A549 (cell line): ENCODE results near the gene LAMTOR5. TPM values are rescaled to one million over a fixed set of nuclear protein-coding genes. Genes with fewer than 3 reads are reported as not detected.

Experiments
- ATAC-seq, 2 experiments: fragments of 200-7000 bp in 1 of 2; fragments of >200 bp in 1 of 2; cut with Nextera tagmentation in 1 of 2; cut with Tn5 transposase in 1 of 2; 3 replicates each; pipeline versions ENCODE4 v1.8.0 to v1.9.1; 2018 to 2020; ENCODE audit warnings: mild to moderate bottlenecking in 1 of 2, moderate library complexity in 1 of 2
- CTCF ChIA-PET: fragments of 300-600 bp; sonication (Branson Sonifier 250); formaldehyde crosslinking; extraction: SDS; loops from one replicate; lab custom pipeline; 2021; ENCODE audit warnings: antibody characterized with exemption, inconsistent platforms; lab: Yijun Ruan, JAX
- POLR2A ChIA-PET: fragments of 350-600 bp; formaldehyde crosslinking; extraction: SDS; loops from one replicate; lab custom pipeline; 2021; ENCODE audit warnings: antibody characterized with exemption, inconsistent platforms; lab: Yijun Ruan, JAX
- DNase-seq, 2 experiments: peaks; one replicate each; pipeline versions ENCODE4 v3.0.0 to v3.0.0-alpha.2; 2011 to 2016; ENCODE audit warnings: low read depth in 1 of 2, low spot score in 1 of 2
- FAIRE-seq: peaks from 2 replicates; lab custom pipeline; 2011; peaks lifted over from hg19 to GRCh38; lab: Jason Lieb, UNC
- H3K27ac ChIP-seq, 2 experiments: fragments of >200 bp; sonication (Bioruptor Twin); formaldehyde crosslinking; 3 replicates each; pipeline ENCODE4 v1.5.1; 2016 to 2017
- H3K4me1 ChIP-seq: fragments of >200 bp; sonication (Bioruptor Twin); formaldehyde crosslinking; 3 replicates; pipeline ENCODE4 v1.6.1; 2016
- H3K4me2 ChIP-seq: fragments of >200 bp; sonication (Bioruptor Twin); formaldehyde crosslinking; 3 replicates; pipeline ENCODE4 v1.6.1; 2016
- H3K4me3 ChIP-seq: fragments of >200 bp; sonication (Bioruptor Twin); formaldehyde crosslinking; 3 replicates; pipeline ENCODE4 v1.5.1; 2016
- H3K9me3 ChIP-seq: fragments of >200 bp; sonication (Bioruptor Twin); formaldehyde crosslinking; 3 replicates; pipeline ENCODE4 v1.6.1; 2016
- ATOH8 ChIP-seq: fragments of 250-450 bp; sonication (Bioruptor Pico); IDR thresholded peaks from 2 replicates; pipeline ENCODE4 v1.5.0; 2020; ENCODE audit warnings: low read depth, mild to moderate bottlenecking, moderate library complexity
- BCL3 ChIP-seq: fragments of >200 bp; sonication (Bioruptor Twin); formaldehyde crosslinking; IDR thresholded peaks from 3 replicates; pipeline ENCODE4 v1.6.1; 2016
- CHD2 ChIP-seq: fragments of 150-350 bp; IDR thresholded peaks from 2 replicates; pipeline ENCODE4 v1.6.1; 2014; ENCODE audit warnings: low read length; ENCODE audit not compliant: partially characterized antibody
- EHF ChIP-seq: fragments of 250-450 bp; sonication (Bioruptor Pico); IDR thresholded peaks from 2 replicates; pipeline ENCODE4 v1.5.0; 2020; ENCODE audit warnings: mild to moderate bottlenecking
- EHMT2 ChIP-seq: fragments of 200-600 bp; sonication (generic); IDR thresholded peaks from 2 replicates; pipeline ENCODE4 v1.6.1; 2016; ENCODE audit warnings: antibody characterized with exemption, low read depth, mild to moderate bottlenecking, moderate library complexity
- EP300 ChIP-seq, 2 experiments: fragments of >200 bp; sonication (Bioruptor Twin); formaldehyde crosslinking; IDR thresholded peaks; 2 replicates in 1 of 2; 3 replicates in 1 of 2; pipeline ENCODE4 v1.6.1; 2016 to 2017
- ESRRA ChIP-seq: fragments of 150-350 bp; IDR thresholded peaks from 2 replicates; pipeline ENCODE4 v1.6.1; 2014; ENCODE audit warnings: mild to moderate bottlenecking, low read length, borderline replicate concordance
- GATA3 ChIP-seq: IDR thresholded peaks from 2 replicates; pipeline ENCODE4 v1.6.1; 2012; ENCODE audit warnings: borderline replicate concordance
- HDAC2 ChIP-seq: fragments of 200-600 bp; sonication (generic); IDR thresholded peaks from 2 replicates; pipeline ENCODE4 v1.6.1; 2016
- HES2 ChIP-seq: fragments of >200 bp; sonication (Bioruptor Twin); formaldehyde crosslinking; IDR thresholded peaks from 2 replicates; pipeline ENCODE4 v1.6.1; 2016
- HMGXB4 ChIP-seq: fragments of 250-450 bp; sonication (Bioruptor Pico); IDR thresholded peaks from 2 replicates; pipeline ENCODE4 v1.5.0; 2021; ENCODE audit warnings: mild to moderate bottlenecking, moderate library complexity, borderline replicate concordance
- HOXA7 ChIP-seq: fragments of 250-450 bp; sonication (Bioruptor Pico); IDR thresholded peaks from 2 replicates; pipeline ENCODE4 v1.5.0; 2020; ENCODE audit warnings: mild to moderate bottlenecking, moderate library complexity
- HOXB13 ChIP-seq: fragments of 250-450 bp; sonication (Bioruptor Pico); IDR thresholded peaks from 2 replicates; pipeline ENCODE4 v1.5.0; 2020; ENCODE audit warnings: low read depth, mild to moderate bottlenecking, moderate library complexity
- HOXB5 ChIP-seq: fragments of 250-450 bp; sonication (Bioruptor Pico); IDR thresholded peaks from 2 replicates; pipeline ENCODE4 v1.5.0; 2020; ENCODE audit warnings: mild to moderate bottlenecking, moderate library complexity
- JUN ChIP-seq, 2 experiments: fragments of >200 bp; sonication (Bioruptor Twin); formaldehyde crosslinking; IDR thresholded peaks; 2 replicates in 1 of 2; 3 replicates in 1 of 2; pipeline ENCODE4 v1.6.1; 2016 to 2017
- JUNB ChIP-seq: fragments of >200 bp; sonication (Bioruptor Twin); formaldehyde crosslinking; IDR thresholded peaks from 2 replicates; pipeline ENCODE4 v1.6.1; 2016
- KDM1A ChIP-seq: fragments of 200-600 bp; sonication (generic); IDR thresholded peaks from 2 replicates; pipeline ENCODE4 v1.6.1; 2016; ENCODE audit warnings: low read depth, mild to moderate bottlenecking
- KDM5A ChIP-seq: fragments of 200-600 bp; sonication (generic); IDR thresholded peaks from 2 replicates; pipeline ENCODE4 v1.6.1; 2016; ENCODE audit warnings: antibody characterized with exemption, mild to moderate bottlenecking
- MAFK ChIP-seq: fragments of 450-650 bp; IDR thresholded peaks from 2 replicates; pipeline ENCODE4 v1.6.1; 2014; ENCODE audit not compliant: partially characterized antibody
- MYC ChIP-seq: IDR thresholded peaks from 2 replicates; pipeline ENCODE4 v1.6.1; 2012; ENCODE audit warnings: mild to moderate bottlenecking, inconsistent platforms, low read length, improper control_type of control experiment, borderline replicate concordance
- NFE2L2 ChIP-seq: fragments of 150-350 bp; conservative IDR thresholded peaks from 2 replicates; pipeline ENCODE4 v1.6.1; 2014; ENCODE audit warnings: low read length
- PHF8 ChIP-seq: fragments of 200-600 bp; sonication (generic); IDR thresholded peaks from 2 replicates; pipeline ENCODE4 v1.6.1; 2016; ENCODE audit warnings: low read depth, mild to moderate bottlenecking, antibody characterized with exemption, moderate library complexity, borderline replicate concordance
- POLR2A ChIP-seq: IDR thresholded peaks from 2 replicates; pipeline ENCODE4 v1.6.1; 2012; ENCODE audit warnings: mild to moderate bottlenecking, low read length
- POLR2AphosphoS2 ChIP-seq: conservative IDR thresholded peaks from 2 replicates; pipeline ENCODE4 v1.6.1; 2012; ENCODE audit warnings: low read length, improper control_type of control experiment, inconsistent platforms
- RAD21 ChIP-seq, 2 experiments: fragments of >200 bp in 1 of 2; sonication (Bioruptor Twin) in 1 of 2; formaldehyde crosslinking in 1 of 2; IDR thresholded peaks in 1 of 2; conservative IDR thresholded peaks in 1 of 2; 2 replicates in 1 of 2; 3 replicates in 1 of 2; pipeline ENCODE4 v1.6.1; 2012 to 2018; ENCODE audit warnings: inconsistent platforms in 1 of 2
- TP53 ChIP-seq: fragments of 250-450 bp; sonication (Bioruptor Pico); IDR thresholded peaks from 2 replicates; pipeline ENCODE4 v1.5.0; 2021; ENCODE audit warnings: mild to moderate bottlenecking, moderate library complexity
- ZC3H11A ChIP-seq: fragments of 450-650 bp; IDR thresholded peaks from 2 replicates; pipeline ENCODE4 v1.6.1; 2014; ENCODE audit warnings: antibody characterized with exemption, mild to moderate bottlenecking
- WGBS: methylation state at CpG from one replicate; pipeline ENCODE4 v1.1.6; 2017; ENCODE audit errors: missing lambda C conversion rate; 5-methylcytosine and 5-hydroxymethylcytosine counted together
- polyA plus RNA-seq, 4 experiments: library from polyadenylated mRNA; depleted of rRNA in 3 of 4; stranded (reverse); fragments of >200 nt; fragmentation: RNase III in 1 of 4; extraction: RNeasy Plus Mini Kit Qiagen cat#74134 plus additional on column Dnase treatment in 1 of 4; gene quantifications; 2 replicates in 3 of 4; 3 replicates in 1 of 4; pipeline ENCODE4 v1.2.3, GENCODE V29; 2011 to 2017
- TF ChIP-seq, protein P1 (sequence below): IDR thresholded peaks from 2 replicates; pipeline ENCODE4 v1.6.1; 2012; ENCODE audit warnings: low read depth, borderline replicate concordance
- TF ChIP-seq, protein P2 (sequence below): fragments of 450-650 bp; IDR thresholded peaks from 2 replicates; pipeline ENCODE4 v1.6.1; 2014; ENCODE audit warnings: antibody characterized with exemption

Gene LAMTOR5
- polyA plus RNA-seq, 2 of the 4 experiments (the other 2 are of a cell fraction), result 254 to 256 TPM

DNA sequence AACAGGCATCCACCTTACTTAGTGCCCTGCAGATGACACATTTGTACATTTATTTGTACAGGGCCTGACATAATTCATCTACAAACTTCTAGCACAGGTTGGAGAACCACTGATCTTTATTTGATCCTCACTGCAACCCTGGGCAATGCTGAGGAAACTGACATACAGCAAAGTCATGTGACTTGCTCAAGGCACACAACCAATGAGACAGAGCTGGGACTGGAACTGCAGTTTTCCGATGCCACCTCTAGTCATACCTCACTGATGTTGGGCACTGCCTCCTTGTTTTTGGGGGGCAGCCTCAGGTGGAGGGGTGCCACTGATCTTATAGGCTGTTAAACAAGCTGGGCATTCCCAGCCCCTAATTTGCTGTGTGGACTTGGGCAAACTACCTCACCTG lies 46.8 kb upstream of the LAMTOR5 start:
- Histone ChIP-seq H3K4me2 (no peak overlapping the region), H3K27ac (no peak overlapping the region), H3K4me1 (no peaks in the 10 kb centered on the region), H3K9me3 (no peaks in the 10 kb centered on the region), H3K4me3 (no peak overlapping the region)
- ATAC-seq (no peak), DNase-seq (no peak), FAIRE-seq (no peak)
- no peak for TF ChIP-seq GATA3
- no peak for TF ChIP-seq BCL3
- TF ChIP-seq HOXB13 (CRISPR knock-in tag), result no peak
- TF ChIP-seq HOXA7 (CRISPR knock-in tag), result no peak
- no peak for TF ChIP-seq HMGXB4 (CRISPR knock-in tag)
- TF ChIP-seq HOXB5 (CRISPR knock-in tag), result no peak
- TF ChIP-seq NFE2L2, result no peak
- TF ChIP-seq TP53 (CRISPR knock-in tag), result no peak
- TF ChIP-seq POLR2AphosphoS2, result no peak
- TF ChIP-seq, protein P1, sequence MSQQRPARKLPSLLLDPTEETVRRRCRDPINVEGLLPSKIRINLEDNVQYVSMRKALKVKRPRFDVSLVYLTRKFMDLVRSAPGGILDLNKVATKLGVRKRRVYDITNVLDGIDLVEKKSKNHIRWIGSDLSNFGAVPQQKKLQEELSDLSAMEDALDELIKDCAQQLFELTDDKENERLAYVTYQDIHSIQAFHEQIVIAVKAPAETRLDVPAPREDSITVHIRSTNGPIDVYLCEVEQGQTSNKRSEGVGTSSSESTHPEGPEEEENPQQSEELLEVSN, result no peak
- no peak for TF ChIP-seq RAD21 (conservative IDR thresholded peaks at IDR 0.05 in 1 of 2, IDR thresholded peaks at IDR 0.05 in 1 of 2)
- no peak for TF ChIP-seq CHD2
- POLR2A ChIA-PET, result no interaction called here
- WGBS, result 80% methylated on average over 1 of the region's 1 CpG
- CTCF ChIA-PET, result interaction anchor here (1.0 to 23.9 kb wide), 7 partner anchors 10 to 248 kb away, joined by 3 to 338 read pairs (median 9); partner anchors contain the start of genes KCNC4 and LAMTOR5

DNA sequence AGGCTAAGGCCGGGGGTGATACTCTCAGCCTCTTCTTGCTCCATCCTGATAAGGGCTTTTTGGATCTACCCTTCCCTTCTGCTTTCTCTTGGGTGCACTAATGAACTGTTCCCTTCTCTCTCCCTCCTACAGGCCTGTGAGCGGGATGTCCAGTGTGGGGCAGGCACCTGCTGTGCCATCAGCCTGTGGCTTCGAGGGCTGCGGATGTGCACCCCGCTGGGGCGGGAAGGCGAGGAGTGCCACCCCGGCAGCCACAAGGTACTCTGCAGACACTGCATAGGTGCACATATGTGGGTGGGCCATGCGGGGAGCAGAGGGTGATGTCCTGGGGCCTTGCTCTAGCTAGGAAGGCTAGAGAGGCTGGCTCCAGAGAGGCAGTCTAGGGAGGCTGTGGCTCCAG lies 46.3 kb upstream of the LAMTOR5 start:
- ATAC-seq (no peak), DNase-seq (no peak), FAIRE-seq (no peak)
- 76% methylated on average over 9 of the region's 9 CpGs for WGBS
- H3K4me2 ChIP-seq, result no peak overlapping the region
- no peaks in the 10 kb centered on the region for H3K9me3 ChIP-seq
- ChIA-PET CTCF (interaction anchor here (1.4 to 23.9 kb wide), 6 partner anchors 10 to 257 kb away, joined by 6 to 338 read pairs (median 18); partner anchors contain the start of genes KCNC4 and LAMTOR5), POLR2A (no interaction called here)
- no peak overlapping the region for H3K27ac ChIP-seq
- H3K4me3 ChIP-seq, result no peak overlapping the region
- H3K4me1 ChIP-seq, result no peaks in the 10 kb centered on the region
- TF ChIP-seq ESRRA (no peak), JUN (IDR thresholded peaks at IDR 0.05) (no peak), MYC (no peak), EHF (CRISPR knock-in tag) (no peak), KDM1A (no peak), ZC3H11A (no peak)

DNA sequence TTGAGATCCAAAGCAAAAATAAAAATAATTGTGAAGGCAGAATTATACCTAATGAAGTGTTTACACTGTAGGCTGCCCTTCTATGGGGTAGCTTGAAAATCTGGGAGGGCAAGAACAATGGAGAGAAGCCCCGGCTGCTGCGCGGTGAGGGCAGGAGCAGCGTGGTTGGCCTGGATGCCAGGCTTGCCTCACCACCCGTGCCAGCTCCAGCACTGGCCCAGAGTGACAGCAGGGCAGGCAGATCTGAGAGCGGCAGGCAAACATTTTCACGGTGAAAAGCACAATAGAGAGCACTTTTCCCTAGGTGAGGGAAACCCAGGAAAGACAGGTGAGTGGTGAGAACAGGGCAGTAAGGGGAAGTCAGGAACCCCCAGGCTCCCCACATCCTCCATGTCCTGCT lies 44.8 kb upstream of the LAMTOR5 start:
- Histone ChIP-seq H3K4me1 (no peaks in the 10 kb centered on the region), H3K9me3 (no peaks in the 10 kb centered on the region), H3K4me2 (no peak overlapping the region), H3K4me3 (no peak overlapping the region), H3K27ac (no peak overlapping the region)
- DNase-seq (no peak), ATAC-seq (no peak), FAIRE-seq (no peak)
- WGBS, result 64% methylated on average over 7 of the region's 7 CpGs
- ChIA-PET POLR2A (no interaction called here), CTCF (interaction anchor here (0.8 to 23.9 kb wide), 8 partner anchors 8 to 256 kb away, joined by 3 to 338 read pairs (median 10); partner anchors contain the start of genes KCNC4 and LAMTOR5)
- TF ChIP-seq JUNB, result no peak
- no peak for TF ChIP-seq KDM5A
- TF ChIP-seq, protein P2, sequence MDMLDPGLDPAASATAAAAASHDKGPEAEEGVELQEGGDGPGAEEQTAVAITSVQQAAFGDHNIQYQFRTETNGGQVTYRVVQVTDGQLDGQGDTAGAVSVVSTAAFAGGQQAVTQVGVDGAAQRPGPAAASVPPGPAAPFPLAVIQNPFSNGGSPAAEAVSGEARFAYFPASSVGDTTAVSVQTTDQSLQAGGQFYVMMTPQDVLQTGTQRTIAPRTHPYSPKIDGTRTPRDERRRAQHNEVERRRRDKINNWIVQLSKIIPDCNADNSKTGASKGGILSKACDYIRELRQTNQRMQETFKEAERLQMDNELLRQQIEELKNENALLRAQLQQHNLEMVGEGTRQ, result no peak
- no peak for TF ChIP-seq POLR2A
- no peak for TF ChIP-seq EHMT2
- TF ChIP-seq EP300 (IDR thresholded peaks at IDR 0.05), result no peak
- no peak for TF ChIP-seq JUN (IDR thresholded peaks at IDR 0.05)
- no peak for TF ChIP-seq PHF8
- no peak for TF ChIP-seq NFE2L2
- no peak for TF ChIP-seq MAFK
- TF ChIP-seq HES2, result no peak
- TF ChIP-seq ATOH8 (CRISPR knock-in tag), result no peak
- no peak for TF ChIP-seq HDAC2
- no peak for TF ChIP-seq BCL3
